ENCODE data around the gene COLGALT1. TPM values are rescaled to one million over a fixed set of nuclear protein-coding genes. Genes with fewer than 3 reads are reported as not detected.
"Not testable (repeated sequence)": the region's sequence is repeated elsewhere in the genome, so short reads cannot be mapped to it uniquely, and the experiment has no call there.

Gene COLGALT1
- total RNA-seq, 1 experiment from 2014 or later: 114 TPM

DNA sequence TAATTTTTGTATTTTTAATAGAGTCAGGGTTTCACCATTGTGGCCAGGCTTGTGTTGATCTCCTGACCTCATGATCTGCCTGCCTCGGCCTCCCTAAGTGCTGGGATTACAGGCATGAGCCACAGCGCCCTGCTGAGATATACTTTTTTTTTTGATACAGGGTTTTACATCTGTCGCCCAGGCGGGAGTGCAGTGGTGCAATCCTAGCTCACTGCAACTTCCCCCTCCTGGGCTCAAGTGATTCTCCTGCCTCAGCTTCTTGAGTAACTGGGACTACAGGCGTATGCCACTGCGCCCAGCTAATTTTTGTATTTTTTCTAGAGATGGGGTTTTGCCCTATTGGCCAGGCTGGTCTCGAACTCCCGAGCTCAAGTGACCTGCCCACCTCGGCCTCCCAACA lies 2.0 kb downstream of the COLGALT1 start:
- peaks cover 43% of the 10 kb centered on the region for H3K36me3 ChIP-seq
- H3K27ac ChIP-seq: no peak overlapping the region
- H3K4me1 ChIP-seq (replicated peaks): peaks cover 10% of the 10 kb centered on the region
- H3K9me3 ChIP-seq (replicated peaks): no peaks in the 10 kb centered on the region
- H3K4me3 ChIP-seq: no peak overlapping the region
- no peaks in the 10 kb centered on the region for H3K27me3 ChIP-seq (replicated peaks)
- no peak for DNase-seq (ENCODE audit: low read depth in 1 of 2, low spot score in 2 of 2)

DNA sequence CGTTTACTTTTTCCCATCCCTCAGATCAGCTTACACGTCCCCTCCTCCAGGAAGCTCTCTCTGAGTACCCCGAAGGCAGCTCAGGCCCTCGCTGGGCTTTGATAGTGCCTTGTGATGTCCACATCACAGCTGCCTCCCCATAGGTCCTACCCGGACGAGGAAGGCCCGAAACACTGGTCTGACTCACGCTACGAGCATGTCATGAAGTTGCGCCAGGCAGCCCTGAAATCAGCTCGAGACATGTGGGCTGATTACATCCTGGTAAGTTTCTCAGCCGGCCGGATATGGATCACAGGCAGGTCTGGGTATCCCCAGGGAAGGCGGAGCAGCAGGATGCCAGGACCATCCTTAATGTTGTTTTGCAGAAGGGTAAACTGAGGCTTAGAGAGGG lies 4.8 kb downstream of the COLGALT1 start:
- Histone ChIP-seq H3K27ac (no peak overlapping the region), H3K36me3 (peaks cover 55% of the 10 kb centered on the region), H3K4me3 (no peak overlapping the region), H3K9me3 (replicated peaks) (no peaks in the 10 kb centered on the region), H3K4me1 (replicated peaks) (peaks cover 10% of the 10 kb centered on the region), H3K27me3 (replicated peaks) (no peaks in the 10 kb centered on the region)
- no peak for DNase-seq (ENCODE audit: low read depth in 1 of 2, low spot score in 2 of 2)

DNA sequence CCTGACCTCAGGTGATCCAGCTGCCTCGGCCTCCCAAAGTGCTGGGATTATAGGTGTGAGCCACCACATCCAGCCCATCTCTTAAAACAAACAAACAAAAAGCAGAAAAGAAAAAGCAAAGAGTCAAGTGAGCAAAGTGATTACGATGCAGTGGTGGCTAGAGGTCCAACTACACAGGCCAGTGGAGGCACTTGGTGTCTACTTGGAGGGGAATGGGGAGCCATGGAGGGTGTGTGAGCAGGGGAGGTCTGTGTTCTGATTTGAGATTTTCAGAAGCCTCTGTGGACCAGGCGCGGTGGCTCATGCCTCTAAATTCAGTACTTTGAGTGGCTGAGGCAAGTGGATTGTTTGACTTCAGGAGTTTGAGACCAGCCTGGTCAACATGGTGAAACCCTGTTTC lies 6.6 kb downstream of the COLGALT1 start:
- no peak overlapping the region for H3K27ac ChIP-seq
- H3K4me1 ChIP-seq (replicated peaks): peaks cover 13% of the 10 kb centered on the region
- no peaks in the 10 kb centered on the region for H3K27me3 ChIP-seq (replicated peaks)
- no peak for DNase-seq (ENCODE audit: low read depth in 1 of 2, low spot score in 2 of 2)
- H3K9me3 ChIP-seq (replicated peaks): no peaks in the 10 kb centered on the region
- H3K4me3 ChIP-seq: no peak overlapping the region
- H3K36me3 ChIP-seq: peaks cover 62% of the 10 kb centered on the region

DNA sequence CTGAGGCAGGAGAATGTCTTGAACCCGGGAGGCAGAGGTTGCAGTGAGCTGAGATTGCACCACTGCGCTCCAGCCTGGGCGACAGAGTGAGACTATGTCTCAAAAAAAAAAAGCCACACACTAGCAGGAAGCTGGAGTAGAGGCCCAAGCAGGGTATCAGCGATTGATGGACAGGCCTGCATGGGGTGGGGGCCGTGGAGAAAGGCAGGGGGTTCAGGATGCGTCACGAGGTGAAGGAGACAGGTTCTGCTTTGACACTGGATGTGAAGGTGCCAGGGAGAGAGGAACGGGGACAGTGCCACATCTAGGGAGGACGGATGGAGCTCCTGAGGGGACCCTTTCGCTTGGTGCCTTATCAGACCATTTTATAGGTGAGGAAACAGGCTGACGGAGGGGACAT lies 7.1 kb downstream of the COLGALT1 start:
- Histone ChIP-seq H3K27ac (no peak overlapping the region), H3K4me1 (replicated peaks) (peaks cover 13% of the 10 kb centered on the region), H3K4me3 (no peak overlapping the region), H3K27me3 (replicated peaks) (no peaks in the 10 kb centered on the region), H3K9me3 (replicated peaks) (no peaks in the 10 kb centered on the region), H3K36me3 (peaks cover 62% of the 10 kb centered on the region)
- DNase-seq (ENCODE audit: low read depth in 1 of 2, low spot score in 2 of 2): no peak

DNA sequence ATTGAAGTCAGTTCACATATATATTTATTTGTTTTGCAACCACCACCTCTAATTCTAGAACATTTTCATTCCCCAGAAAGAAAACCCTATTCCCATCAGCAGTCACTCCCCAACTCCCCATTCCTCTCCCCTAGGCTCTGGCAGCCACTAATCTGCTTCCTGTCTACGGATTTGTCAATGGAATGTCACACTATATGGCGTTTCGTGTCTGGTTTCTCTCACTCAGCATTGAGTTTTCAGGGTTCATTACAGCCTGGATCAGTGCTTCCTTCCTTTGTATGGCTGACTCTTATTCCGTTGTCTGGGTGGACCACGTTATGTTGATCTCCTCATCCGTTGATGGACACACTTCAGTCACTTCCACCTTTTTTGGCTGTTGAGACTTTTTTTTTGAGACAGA lies 9.3 kb downstream of the COLGALT1 start:
- peaks cover 13% of the 10 kb centered on the region for H3K4me1 ChIP-seq (replicated peaks)
- peaks cover 67% of the 10 kb centered on the region for H3K36me3 ChIP-seq
- no peak for DNase-seq (ENCODE audit: low read depth in 1 of 2, low spot score in 2 of 2)

DNA sequence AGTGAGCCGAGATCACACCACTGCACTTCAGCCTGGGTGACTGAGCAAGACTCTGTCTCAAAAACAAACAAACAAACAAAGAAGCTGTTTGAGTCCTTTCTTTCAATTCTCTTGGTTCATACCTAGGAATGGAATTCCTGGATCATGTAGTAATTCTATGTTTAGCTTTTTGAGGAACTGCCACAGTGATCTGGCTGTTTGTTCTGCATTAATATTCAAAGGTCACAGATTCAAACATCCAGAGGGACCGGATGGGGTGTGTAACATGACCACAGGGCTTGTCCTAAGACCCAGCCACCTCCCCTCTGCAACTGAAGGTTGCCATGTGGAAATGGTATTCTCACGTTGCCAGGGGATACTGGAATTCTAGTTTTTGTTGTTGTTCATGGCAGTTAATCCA lies 10.2 kb downstream of the COLGALT1 start:
- Histone ChIP-seq H3K9me3 (replicated peaks) (no peaks in the 10 kb centered on the region), H3K27me3 (replicated peaks) (no peaks in the 10 kb centered on the region), H3K4me3 (no peak overlapping the region), H3K4me1 (replicated peaks) (peaks cover 13% of the 10 kb centered on the region), H3K27ac (peak overlapping the region; percentile 75), H3K36me3 (peaks cover 66% of the 10 kb centered on the region)
- DNase-seq (ENCODE audit: low read depth in 1 of 2, low spot score in 2 of 2): peak; percentile 69 to 71

More for the DNA sequence above, 9.3 kb downstream of the COLGALT1 start:
- H3K27me3 ChIP-seq (replicated peaks): no peaks in the 10 kb centered on the region
- peak overlapping the region; percentile 75 for H3K27ac ChIP-seq
- no peaks in the 10 kb centered on the region for H3K9me3 ChIP-seq (replicated peaks)
- H3K4me3 ChIP-seq: no peak overlapping the region

DNA sequence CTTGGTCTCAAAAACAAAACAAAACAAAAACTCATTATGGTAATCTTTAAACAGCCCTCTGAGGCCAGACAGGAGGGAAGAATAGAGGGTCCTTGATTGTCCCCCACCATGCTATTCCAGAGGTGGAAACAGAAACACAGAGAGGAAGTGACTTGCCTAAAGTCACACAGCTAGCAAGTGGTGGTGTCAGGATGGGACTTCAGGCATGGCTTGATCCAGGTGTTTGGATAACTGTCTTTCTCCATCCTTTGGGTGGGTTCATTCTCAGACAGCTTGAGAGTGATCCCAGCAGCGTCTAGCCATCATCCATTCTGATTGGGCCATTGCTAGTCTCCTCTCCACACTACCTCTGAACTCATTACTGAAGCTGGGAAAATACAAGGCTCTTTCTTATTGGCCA lies 12.5 kb downstream of the COLGALT1 start:
- no peaks in the 10 kb centered on the region for H3K9me3 ChIP-seq (replicated peaks)
- no peak overlapping the region for H3K27ac ChIP-seq
- peaks cover 13% of the 10 kb centered on the region for H3K4me1 ChIP-seq (replicated peaks)
- peaks cover 75% of the 10 kb centered on the region for H3K36me3 ChIP-seq
- DNase-seq (ENCODE audit: low read depth in 1 of 2, low spot score in 2 of 2): no peak
- no peak overlapping the region for H3K4me3 ChIP-seq
- H3K27me3 ChIP-seq (replicated peaks): no peaks in the 10 kb centered on the region

DNA sequence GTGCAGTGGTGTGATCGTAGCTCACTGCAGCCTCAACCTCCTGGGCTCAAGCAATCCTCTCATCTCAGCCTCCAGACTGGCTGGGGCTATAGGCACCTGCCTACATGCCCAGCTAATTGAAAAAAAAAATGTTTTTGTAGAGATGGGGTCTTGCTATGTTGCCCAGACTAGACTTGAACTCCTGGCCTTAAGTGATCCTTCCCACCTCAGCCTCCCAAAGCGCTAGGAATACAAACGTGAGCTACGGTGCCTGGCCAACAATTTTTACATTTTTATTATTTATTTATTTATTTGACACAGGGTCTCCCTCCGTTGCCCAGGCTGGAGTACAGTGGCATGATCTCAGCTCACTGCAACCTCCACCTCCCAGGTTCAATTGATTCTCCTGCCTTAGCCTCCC lies 14.8 kb downstream of the COLGALT1 start:
- H3K9me3 ChIP-seq (replicated peaks); H3K27ac ChIP-seq; H3K27me3 ChIP-seq (replicated peaks); DNase-seq (ENCODE audit: low read depth in 1 of 2, low spot score in 2 of 2); H3K4me3 ChIP-seq; H3K4me1 ChIP-seq (replicated peaks): not testable (repeated sequence)
- peaks cover 81% of the 10 kb centered on the region for H3K36me3 ChIP-seq

DNA sequence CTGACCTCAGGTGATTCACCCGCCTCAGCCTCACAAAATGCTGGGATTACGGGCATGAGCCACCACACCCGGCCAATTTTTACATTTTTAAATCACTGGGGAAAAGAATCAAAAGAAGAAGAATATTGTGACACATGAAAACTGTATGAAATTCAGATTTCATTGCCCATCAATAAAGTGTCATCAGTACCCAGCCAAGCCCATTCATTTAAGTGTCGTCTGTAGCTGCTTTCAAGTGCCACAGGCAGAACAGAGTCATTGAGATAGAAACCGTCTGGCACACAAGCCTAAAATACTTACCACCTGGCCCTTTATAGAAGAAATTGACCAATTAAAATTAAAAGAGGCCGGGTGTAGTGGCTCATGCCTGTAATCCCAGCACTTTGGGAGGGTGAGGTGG lies 15.3 kb downstream of the COLGALT1 start:
- H3K9me3 ChIP-seq (replicated peaks): no peaks in the 10 kb centered on the region
- H3K27ac ChIP-seq: no peak overlapping the region
- no peak overlapping the region for H3K4me3 ChIP-seq
- H3K4me1 ChIP-seq (replicated peaks): peaks cover 4% of the 10 kb centered on the region
- no peak for DNase-seq (ENCODE audit: low read depth in 1 of 2, low spot score in 2 of 2)
- peaks cover 84% of the 10 kb centered on the region for H3K36me3 ChIP-seq
- H3K27me3 ChIP-seq (replicated peaks): no peaks in the 10 kb centered on the region

DNA sequence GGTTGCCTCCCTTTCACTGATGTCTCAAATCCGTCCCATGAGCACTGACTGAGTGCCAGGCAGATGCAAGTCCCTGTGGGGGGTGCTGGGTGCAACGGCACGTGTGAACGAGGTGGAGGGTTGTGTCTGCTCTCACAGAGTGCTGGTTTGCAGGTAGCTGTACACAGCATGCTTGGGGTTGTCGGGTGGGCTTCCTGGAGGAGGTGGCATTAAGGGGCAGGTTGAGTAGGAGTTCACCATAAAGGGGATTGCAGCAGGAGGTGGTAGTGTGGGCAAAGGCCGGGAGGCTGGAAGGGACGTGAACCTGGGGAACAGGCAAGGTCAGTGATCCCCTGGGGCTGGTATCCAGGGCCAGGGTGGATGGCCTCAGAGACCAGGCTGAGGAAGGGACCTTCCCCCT lies 17.2 kb downstream of the COLGALT1 start:
- Histone ChIP-seq H3K27ac (no peak overlapping the region), H3K36me3 (peaks cover 74% of the 10 kb centered on the region), H3K4me1 (replicated peaks) (no peaks in the 10 kb centered on the region), H3K27me3 (replicated peaks) (no peaks in the 10 kb centered on the region), H3K9me3 (replicated peaks) (no peaks in the 10 kb centered on the region), H3K4me3 (no peak overlapping the region)
- no peak for DNase-seq (ENCODE audit: low read depth in 1 of 2, low spot score in 2 of 2)

DNA sequence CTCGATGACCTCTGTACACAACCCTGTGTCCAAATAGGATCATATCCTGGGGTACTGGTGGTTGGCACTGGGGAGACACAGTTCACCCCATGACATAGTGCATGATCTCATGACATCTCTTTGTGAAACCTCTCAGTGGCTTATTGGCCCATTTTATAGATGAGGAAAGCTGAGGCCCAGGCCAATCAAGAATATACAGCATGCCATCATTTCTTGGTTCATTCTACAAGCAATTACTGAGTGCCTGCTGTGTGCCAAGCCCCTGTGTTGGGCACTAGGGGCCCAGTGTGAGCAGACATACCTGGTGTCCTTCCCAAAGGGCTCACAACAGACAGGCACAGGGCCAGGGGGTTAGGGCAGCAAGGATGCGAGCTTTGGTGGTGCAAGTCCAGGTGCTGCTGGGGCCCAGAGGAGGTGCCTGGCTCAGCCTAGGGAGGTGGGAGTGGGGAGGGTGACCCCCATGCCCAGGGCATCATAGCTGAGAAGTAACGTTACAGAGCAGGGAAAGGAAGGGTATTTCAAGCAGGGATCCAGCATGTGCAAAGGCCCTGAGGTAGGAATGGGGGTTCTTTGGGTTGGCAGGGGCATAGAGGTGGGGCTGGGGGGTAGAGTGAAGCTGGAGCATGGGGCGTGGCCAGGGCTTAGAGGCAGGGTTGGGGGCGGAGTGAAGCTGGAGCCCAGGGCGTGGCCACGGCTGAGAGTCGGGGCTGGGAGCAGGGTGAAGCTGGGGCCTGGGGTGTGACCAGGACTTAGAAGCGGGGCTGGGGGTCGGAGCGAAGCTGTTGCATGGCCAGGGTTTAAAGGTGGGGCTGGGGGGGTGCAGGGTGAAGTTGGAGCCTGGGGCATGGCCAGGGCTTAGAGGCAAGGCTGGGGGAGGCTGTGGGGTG lies 20.7 kb downstream of the COLGALT1 start:
- no peak overlapping the region for H3K4me3 ChIP-seq
- no peaks in the 10 kb centered on the region for H3K9me3 ChIP-seq (replicated peaks)
- H3K27me3 ChIP-seq (replicated peaks): no peaks in the 10 kb centered on the region
- H3K4me1 ChIP-seq (replicated peaks): no peaks in the 10 kb centered on the region
- H3K27ac ChIP-seq: no peak overlapping the region
- no peak for DNase-seq (ENCODE audit: low read depth in 1 of 2, low spot score in 2 of 2)
- peaks cover 69% of the 10 kb centered on the region for H3K36me3 ChIP-seq

DNA sequence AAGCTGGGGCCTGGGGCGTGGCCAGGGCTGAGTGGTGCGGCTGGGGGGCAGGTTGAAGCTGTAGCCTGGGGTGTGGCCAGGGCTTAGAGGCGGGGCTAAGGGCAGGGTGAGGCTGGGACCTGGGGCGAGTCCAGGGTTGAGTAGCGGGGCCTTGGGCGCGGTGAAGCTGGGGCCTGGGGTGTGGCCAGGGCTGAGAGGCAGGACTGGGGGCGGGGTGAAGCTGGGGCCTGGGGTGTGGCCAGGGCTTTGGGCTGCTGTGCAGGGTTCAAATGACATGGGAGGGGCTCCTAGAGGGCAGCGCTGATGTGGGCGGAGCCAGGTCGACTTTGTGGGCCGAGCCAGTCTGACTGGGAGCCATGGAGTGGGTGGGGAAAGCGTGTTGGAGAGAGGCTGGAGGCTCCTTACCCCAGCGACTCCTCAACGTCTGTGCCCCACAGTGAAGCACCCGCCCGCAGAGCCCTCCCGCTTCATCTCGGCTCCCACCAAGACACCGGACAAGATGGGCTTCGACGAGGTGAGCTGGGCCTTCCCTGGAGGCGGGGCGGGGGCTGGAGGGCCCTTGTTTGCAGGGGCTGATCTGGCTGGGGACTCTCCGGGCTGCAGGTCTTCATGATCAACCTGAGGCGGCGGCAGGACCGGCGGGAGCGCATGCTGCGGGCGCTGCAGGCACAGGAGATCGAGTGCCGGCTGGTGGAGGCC lies 21.5 kb downstream of the COLGALT1 start:
- no peaks in the 10 kb centered on the region for H3K9me3 ChIP-seq (replicated peaks)
- no peaks in the 10 kb centered on the region for H3K4me1 ChIP-seq (replicated peaks)
- H3K27ac ChIP-seq: no peak overlapping the region
- peaks cover 72% of the 10 kb centered on the region for H3K36me3 ChIP-seq
- no peak overlapping the region for H3K4me3 ChIP-seq
- DNase-seq (ENCODE audit: low read depth in 1 of 2, low spot score in 2 of 2): peak in 1 of 2 experiments; percentile 59
- no peaks in the 10 kb centered on the region for H3K27me3 ChIP-seq (replicated peaks)

DNA sequence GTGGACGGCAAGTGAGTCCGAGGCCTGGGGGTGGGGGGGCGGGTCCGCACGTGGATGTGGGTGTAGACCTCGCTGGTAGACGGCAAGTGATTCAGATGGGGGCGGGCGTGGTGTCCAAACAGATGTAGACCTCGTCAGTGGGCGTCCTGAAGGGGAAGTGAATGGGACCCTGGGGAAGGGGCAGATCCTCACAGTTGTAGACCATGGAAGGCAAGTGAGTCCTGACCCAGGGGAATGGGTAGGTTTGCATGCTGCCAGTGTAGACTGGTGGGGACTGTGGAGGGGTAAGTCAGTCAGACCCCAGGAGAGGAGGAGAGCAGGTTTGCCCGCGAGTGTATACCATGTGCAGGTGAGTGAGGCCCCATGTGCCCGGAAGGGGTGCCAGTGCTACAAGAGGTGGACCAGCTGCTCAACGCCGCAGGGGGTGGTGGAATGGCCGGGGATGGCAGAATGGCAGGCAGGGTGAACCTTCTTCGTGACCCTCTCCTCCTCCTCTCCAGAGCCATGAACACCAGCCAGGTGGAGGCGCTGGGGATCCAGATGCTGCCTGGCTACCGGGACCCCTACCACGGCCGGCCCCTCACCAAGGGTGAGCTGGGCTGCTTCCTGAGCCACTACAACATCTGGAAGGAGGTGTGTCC lies 22.1 kb downstream of the COLGALT1 start:
- Histone ChIP-seq H3K36me3 (peaks cover 72% of the 10 kb centered on the region), H3K27me3 (replicated peaks) (no peaks in the 10 kb centered on the region), H3K4me3 (no peak overlapping the region), H3K27ac (no peak overlapping the region), H3K9me3 (replicated peaks) (no peaks in the 10 kb centered on the region), H3K4me1 (replicated peaks) (no peaks in the 10 kb centered on the region)
- DNase-seq (ENCODE audit: low read depth in 1 of 2, low spot score in 2 of 2): no peak

All from SJSA1 (cell line).